Measurements from ENCODE around the gene DDX55. TPM values are rescaled to one million over a fixed set of nuclear protein-coding genes. Genes with fewer than 3 reads are reported as not detected.
"Not testable (repeated sequence)": the region's sequence is repeated elsewhere in the genome, so short reads cannot be mapped to it uniquely, and the experiment has no call there.

DDX55 gene, protein sequence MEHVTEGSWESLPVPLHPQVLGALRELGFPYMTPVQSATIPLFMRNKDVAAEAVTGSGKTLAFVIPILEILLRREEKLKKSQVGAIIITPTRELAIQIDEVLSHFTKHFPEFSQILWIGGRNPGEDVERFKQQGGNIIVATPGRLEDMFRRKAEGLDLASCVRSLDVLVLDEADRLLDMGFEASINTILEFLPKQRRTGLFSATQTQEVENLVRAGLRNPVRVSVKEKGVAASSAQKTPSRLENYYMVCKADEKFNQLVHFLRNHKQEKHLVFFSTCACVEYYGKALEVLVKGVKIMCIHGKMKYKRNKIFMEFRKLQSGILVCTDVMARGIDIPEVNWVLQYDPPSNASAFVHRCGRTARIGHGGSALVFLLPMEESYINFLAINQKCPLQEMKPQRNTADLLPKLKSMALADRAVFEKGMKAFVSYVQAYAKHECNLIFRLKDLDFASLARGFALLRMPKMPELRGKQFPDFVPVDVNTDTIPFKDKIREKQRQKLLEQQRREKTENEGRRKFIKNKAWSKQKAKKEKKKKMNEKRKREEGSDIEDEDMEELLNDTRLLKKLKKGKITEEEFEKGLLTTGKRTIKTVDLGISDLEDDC
- 16.8 TPM for polyA plus RNA-seq (2013, experiment 1 of 2)
- polyA plus RNA-seq (2013, experiment 2 of 2) = 15.7 TPM

DNA sequence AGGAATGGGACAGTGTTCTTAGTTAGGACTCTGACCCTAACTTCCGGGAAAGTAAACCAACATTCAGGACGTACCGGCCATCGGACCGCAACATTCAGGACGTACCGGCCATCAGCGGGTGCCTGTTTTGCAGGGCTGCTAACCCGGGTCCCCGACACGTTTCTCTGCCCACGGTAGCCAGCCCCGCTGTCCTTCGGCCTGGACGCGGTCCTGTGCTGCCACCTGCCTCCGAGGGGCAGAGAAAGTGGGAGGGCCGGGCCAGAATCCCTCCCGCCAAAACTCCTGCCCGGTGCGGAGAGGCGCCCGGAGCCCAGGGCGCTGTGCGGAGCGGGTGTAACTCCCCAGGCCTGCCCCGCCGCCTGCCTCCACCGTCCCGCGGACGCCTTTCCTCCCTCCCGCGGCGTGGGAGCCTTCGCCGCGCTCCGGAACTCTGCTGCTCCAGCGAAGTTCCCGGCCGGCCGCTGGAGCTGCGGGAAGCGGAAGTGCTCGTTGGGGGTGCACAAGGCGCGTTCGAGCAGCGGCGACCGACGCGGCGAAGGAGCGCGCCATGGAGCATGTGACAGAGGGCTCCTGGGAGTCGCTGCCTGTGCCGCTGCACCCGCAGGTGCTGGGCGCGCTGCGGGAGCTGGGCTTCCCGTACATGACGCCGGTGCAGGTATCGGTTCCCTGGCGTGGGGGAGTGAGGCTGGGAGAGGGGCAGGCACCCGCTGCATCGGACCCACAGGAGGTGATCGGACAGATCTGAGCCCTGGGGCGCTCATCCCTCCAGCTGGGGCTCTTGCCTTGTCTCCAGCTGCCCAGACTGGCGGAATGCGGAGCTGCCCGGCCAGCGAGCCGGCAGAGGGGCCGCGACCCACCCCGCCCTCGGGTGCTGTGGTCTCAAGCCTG is at the start of gene DDX55:
Gene DDX55, plus strand, starts transcription at position 498 of the 888 bp plus-strand sequence. Its CDS starts 50 bp downstream, at position 548.
- Histone ChIP-seq H3K4me3 (ENCODE audit: extremely low read depth, insufficient read depth, low read length, poor library complexity, severe bottlenecking) (peak within 1 kb of the TSS; percentile 100), H3K9me3 (ENCODE audit: control insufficient read depth, low read length) (no peaks in the 10 kb centered on the region), H3K4me1 (ENCODE audit: control insufficient read depth, insufficient read depth, low read length, poor library complexity, severe bottlenecking) (peaks cover 2% of the 10 kb centered on the region), H3K27ac (ENCODE audit: low read depth, low read length, severe bottlenecking) (peak within 1 kb of the TSS; percentile 82), H3K36me3 (ENCODE audit: control insufficient read depth, insufficient read depth, low read length) (peaks cover 54% of the 10 kb centered on the region)
- 0 to 1% methylated on average over 57 to 69 of the region's 81 CpGs for WGBS, 2 experiments (ENCODE audit: insufficient coverage in 2 of 2)

DNA sequence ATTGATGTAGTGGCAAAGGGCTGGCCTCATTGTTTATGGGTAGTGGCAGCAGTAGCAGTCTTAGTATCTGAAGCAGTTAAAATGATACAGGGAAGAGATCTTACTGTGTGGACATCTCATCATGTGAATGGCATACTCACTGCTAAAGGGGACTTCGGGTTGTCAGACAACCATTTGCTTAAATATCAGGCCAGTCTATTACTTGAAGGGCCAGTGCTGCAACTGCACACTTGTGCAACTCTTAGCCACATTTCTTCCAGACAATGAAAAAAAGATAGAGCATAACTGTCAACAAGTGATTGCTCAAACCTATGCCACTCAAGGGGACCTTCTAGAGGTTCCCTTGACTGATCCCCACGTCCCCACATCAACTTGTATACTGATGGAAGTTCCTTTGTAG is 47.8 kb upstream of the DDX55 start:
- 77 to 89% methylated on average over 1 of the region's 2 CpGs for WGBS, 2 experiments (ENCODE audit: insufficient coverage in 2 of 2)
- not testable (repeated sequence) for H3K4me1 ChIP-seq (ENCODE audit: control insufficient read depth, insufficient read depth, low read length, poor library complexity, severe bottlenecking); H3K4me3 ChIP-seq (ENCODE audit: extremely low read depth, insufficient read depth, low read length, poor library complexity, severe bottlenecking); H3K27ac ChIP-seq (ENCODE audit: low read depth, low read length, severe bottlenecking); H3K36me3 ChIP-seq (ENCODE audit: control insufficient read depth, insufficient read depth, low read length); H3K9me3 ChIP-seq (ENCODE audit: control insufficient read depth, low read length)

DNA sequence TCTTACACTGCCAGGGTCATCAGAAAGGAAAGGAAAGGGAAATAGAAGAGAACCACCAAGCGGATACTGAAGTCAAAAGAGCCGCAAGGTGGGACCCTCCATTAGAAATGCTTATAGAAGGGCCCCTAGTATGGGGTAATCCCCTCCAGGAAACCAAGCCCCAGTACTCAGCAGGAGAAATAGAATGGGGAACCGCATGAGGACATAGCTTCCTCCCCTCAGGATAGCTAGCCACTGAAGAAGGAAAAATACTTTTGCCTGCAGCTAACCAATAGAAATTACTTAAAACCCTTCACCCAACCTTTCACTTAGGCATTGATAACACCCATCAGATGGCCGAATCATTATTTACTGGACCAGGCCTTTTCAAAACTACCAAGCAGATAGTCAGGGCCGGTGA is 47.1 kb upstream of the DDX55 start:
- 91 to 100% methylated on average over 2 to 5 of the region's 5 CpGs for WGBS, 2 experiments (ENCODE audit: insufficient coverage in 2 of 2)

DNA sequence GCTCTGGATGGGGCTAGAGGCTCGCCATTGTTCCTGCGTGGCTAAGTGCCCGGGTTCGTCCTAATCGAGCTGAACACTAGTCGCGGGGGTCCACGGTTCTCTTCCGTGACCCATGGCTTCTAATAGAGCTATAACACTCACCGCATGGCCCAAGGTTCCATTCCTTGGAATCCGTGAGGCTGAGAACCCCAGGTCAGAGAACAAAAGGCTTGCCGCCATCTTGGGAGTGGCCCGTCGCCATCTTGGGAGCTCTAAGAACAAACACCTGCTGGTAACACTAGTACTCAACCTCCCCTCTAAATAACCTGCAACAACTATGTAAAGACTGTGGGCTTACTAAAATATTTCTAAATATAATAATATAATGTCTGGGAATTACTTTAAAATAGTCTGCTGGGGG is 43.4 kb upstream of the DDX55 start:
- H3K9me3 ChIP-seq (ENCODE audit: control insufficient read depth, low read length); H3K36me3 ChIP-seq (ENCODE audit: control insufficient read depth, insufficient read depth, low read length); H3K4me3 ChIP-seq (ENCODE audit: extremely low read depth, insufficient read depth, low read length, poor library complexity, severe bottlenecking); H3K27ac ChIP-seq (ENCODE audit: low read depth, low read length, severe bottlenecking); H3K4me1 ChIP-seq (ENCODE audit: control insufficient read depth, insufficient read depth, low read length, poor library complexity, severe bottlenecking): not testable (repeated sequence)
- 92 to 97% methylated on average over 11 of the region's 14 CpGs for WGBS, 2 experiments (ENCODE audit: insufficient coverage in 2 of 2)

More for the DNA sequence above, 47.1 kb upstream of the DDX55 start:
- H3K4me3 ChIP-seq (ENCODE audit: extremely low read depth, insufficient read depth, low read length, poor library complexity, severe bottlenecking); H3K4me1 ChIP-seq (ENCODE audit: control insufficient read depth, insufficient read depth, low read length, poor library complexity, severe bottlenecking); H3K9me3 ChIP-seq (ENCODE audit: control insufficient read depth, low read length); H3K36me3 ChIP-seq (ENCODE audit: control insufficient read depth, insufficient read depth, low read length); H3K27ac ChIP-seq (ENCODE audit: low read depth, low read length, severe bottlenecking): not testable (repeated sequence)

DNA sequence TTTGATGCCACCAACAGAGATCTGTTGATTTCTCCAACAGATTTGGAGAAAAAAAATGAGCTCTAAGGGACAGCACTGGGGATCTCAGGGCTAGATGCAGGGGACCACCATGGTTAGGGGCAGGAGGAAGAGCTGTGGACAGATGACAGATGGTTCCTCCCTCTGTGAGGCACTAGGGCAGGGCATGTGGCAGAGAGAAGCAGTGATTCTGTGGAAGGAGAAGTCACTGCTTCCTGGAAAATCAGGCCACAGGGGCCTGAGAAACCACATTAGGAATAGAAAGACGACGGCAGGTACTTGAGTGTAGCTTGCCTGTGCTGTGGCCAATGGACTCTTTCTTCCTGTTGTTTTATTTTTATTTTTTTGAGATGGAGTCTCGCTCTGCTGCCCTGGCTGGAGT is 42.4 kb upstream of the DDX55 start:
- no peaks in the 10 kb centered on the region for H3K36me3 ChIP-seq (ENCODE audit: control insufficient read depth, insufficient read depth, low read length)
- no peak overlapping the region for H3K27ac ChIP-seq (ENCODE audit: low read depth, low read length, severe bottlenecking)
- H3K4me1 ChIP-seq (ENCODE audit: control insufficient read depth, insufficient read depth, low read length, poor library complexity, severe bottlenecking) = no peaks in the 10 kb centered on the region
- H3K9me3 ChIP-seq (ENCODE audit: control insufficient read depth, low read length) = no peaks in the 10 kb centered on the region
- no peak overlapping the region for H3K4me3 ChIP-seq (ENCODE audit: extremely low read depth, insufficient read depth, low read length, poor library complexity, severe bottlenecking)
- WGBS, 2 experiments (ENCODE audit: insufficient coverage in 2 of 2) = 88% methylated on average over 3 of the region's 3 CpGs

DNA sequence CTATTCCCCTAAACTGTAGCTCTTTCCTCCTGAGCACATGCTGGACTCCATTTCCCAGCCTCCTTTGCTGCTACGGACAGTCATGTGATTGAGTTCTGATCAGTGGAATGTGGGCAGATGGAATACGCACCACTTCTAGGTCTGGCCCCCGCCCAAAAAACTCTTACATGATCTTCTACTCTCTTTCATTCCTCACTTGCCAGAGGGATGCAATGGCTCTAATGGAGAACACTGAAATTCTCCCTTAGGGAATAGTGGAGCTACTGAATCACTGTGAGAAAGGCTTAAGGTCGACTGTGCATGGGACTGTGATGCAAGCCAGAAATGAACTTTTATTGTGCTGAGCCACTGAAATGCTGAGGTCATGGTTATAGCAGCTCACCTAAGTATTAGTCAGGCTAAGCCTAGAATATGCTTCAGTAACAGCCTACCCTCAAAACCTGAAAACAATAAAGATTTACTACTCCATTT is 30.5 kb upstream of the DDX55 start:
- no peak overlapping the region for H3K27ac ChIP-seq (ENCODE audit: low read depth, low read length, severe bottlenecking)
- 90 to 100% methylated on average over 1 to 2 of the region's 4 CpGs for WGBS, 2 experiments (ENCODE audit: insufficient coverage in 2 of 2)
- peaks cover 3% of the 10 kb centered on the region for H3K36me3 ChIP-seq (ENCODE audit: control insufficient read depth, insufficient read depth, low read length)
- peaks cover 7% of the 10 kb centered on the region for H3K4me1 ChIP-seq (ENCODE audit: control insufficient read depth, insufficient read depth, low read length, poor library complexity, severe bottlenecking)
- H3K9me3 ChIP-seq (ENCODE audit: control insufficient read depth, low read length) = peaks cover 3% of the 10 kb centered on the region
- no peak overlapping the region for H3K4me3 ChIP-seq (ENCODE audit: extremely low read depth, insufficient read depth, low read length, poor library complexity, severe bottlenecking)

DNA sequence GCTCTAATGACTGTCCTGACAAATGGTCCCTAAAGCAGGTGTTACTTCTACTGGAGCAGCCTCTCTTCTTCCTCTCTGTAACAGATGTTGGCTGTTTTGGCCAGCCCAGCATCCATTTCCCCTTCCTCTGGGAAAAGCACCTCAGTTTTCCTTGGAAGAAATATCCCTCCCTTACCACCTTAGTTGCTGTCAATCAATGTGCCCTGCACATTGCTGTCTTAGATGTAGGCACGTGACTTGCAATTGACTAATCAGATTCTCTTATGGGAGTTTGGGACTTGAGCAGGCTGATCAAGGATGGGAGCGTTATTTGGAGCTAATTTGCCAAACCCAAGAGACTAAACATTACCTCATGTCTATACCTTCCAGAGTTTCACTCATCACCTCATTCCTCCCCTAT is 29.5 kb upstream of the DDX55 start:
- peaks cover 3% of the 10 kb centered on the region for H3K36me3 ChIP-seq (ENCODE audit: control insufficient read depth, insufficient read depth, low read length)
- no peak overlapping the region for H3K4me3 ChIP-seq (ENCODE audit: extremely low read depth, insufficient read depth, low read length, poor library complexity, severe bottlenecking)
- no peak overlapping the region for H3K27ac ChIP-seq (ENCODE audit: low read depth, low read length, severe bottlenecking)
- 100% methylated on average over 1 of the region's 2 CpGs for WGBS, 2 experiments (ENCODE audit: insufficient coverage in 2 of 2)
- peaks cover 7% of the 10 kb centered on the region for H3K4me1 ChIP-seq (ENCODE audit: control insufficient read depth, insufficient read depth, low read length, poor library complexity, severe bottlenecking)
- peaks cover 3% of the 10 kb centered on the region for H3K9me3 ChIP-seq (ENCODE audit: control insufficient read depth, low read length)

DNA sequence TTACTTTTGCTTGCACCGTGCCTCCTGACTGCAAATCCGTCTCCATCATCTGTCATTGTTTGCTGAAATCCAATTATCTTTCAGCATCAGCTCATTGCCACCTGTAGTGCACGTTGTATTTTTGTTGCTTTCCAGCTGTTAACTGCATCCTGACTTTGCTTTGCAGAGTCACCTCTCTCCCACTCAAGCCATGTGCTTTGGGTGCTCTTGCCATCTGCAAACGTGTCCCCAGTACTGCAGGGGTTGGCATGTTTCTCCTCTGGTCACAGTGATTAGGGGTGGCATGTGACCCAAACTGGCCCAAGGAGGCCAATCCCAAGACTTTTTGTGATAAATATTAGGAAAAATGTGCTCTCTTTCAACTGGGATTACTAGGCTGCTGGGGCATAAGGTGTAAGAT is 28.0 kb upstream of the DDX55 start:
- WGBS, 2 experiments (ENCODE audit: insufficient coverage in 2 of 2) = 81 to 82% methylated on average over 3 to 4 of the region's 4 CpGs
- H3K4me1 ChIP-seq (ENCODE audit: control insufficient read depth, insufficient read depth, low read length, poor library complexity, severe bottlenecking) = peaks cover 7% of the 10 kb centered on the region

DNA sequence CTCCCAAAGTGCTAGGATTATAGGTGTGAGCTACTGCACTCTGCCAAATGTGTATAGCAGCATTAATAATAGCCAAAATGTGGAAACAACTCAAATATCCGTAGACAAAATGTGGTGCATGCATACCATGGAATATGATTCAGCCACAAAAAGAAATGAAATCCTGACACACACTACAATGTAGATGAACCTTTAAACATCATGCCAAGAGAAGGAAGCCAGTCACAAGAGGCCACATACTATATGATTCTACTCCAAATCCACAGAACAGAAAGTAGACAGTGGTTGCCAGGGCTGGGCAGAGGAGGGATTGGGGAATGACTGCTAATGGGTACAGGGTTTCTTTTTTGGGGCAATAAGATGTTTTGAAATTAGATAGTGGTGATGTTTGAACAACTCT is 25.3 kb upstream of the DDX55 start:
- Histone ChIP-seq H3K4me3 (ENCODE audit: extremely low read depth, insufficient read depth, low read length, poor library complexity, severe bottlenecking) (no peak overlapping the region), H3K4me1 (ENCODE audit: control insufficient read depth, insufficient read depth, low read length, poor library complexity, severe bottlenecking) (no peaks in the 10 kb centered on the region), H3K36me3 (ENCODE audit: control insufficient read depth, insufficient read depth, low read length) (peaks cover 3% of the 10 kb centered on the region), H3K9me3 (ENCODE audit: control insufficient read depth, low read length) (peaks cover 3% of the 10 kb centered on the region), H3K27ac (ENCODE audit: low read depth, low read length, severe bottlenecking) (no peak overlapping the region)
- 100% methylated on average over 1 of the region's 1 CpG; no CpG with 5 or more reads in 1 of the 2 experiments for WGBS, 2 experiments (ENCODE audit: insufficient coverage in 2 of 2)

More for the DNA sequence above, 28.0 kb upstream of the DDX55 start:
- peaks cover 3% of the 10 kb centered on the region for H3K36me3 ChIP-seq (ENCODE audit: control insufficient read depth, insufficient read depth, low read length)
- H3K27ac ChIP-seq (ENCODE audit: low read depth, low read length, severe bottlenecking) = no peak overlapping the region
- H3K9me3 ChIP-seq (ENCODE audit: control insufficient read depth, low read length) = peaks cover 3% of the 10 kb centered on the region
- no peak overlapping the region for H3K4me3 ChIP-seq (ENCODE audit: extremely low read depth, insufficient read depth, low read length, poor library complexity, severe bottlenecking)

DNA sequence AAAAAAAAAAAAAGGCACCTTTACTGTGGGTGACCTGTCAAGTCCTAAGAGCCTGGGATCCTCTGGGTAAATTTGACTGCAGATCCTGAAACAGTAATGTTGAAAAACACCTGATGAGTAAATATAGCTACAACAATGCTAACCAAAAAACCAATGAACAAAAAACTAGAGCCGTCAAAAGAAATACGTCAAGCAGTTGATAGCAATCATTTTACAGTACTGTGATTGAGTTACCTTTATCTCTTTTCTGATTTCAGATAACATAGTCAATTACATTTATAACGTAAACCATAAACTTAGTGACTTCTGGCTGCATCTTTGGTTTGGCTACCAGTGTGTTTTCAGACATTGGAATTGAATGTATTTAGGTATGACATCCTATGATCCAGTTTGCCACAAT is 23.7 kb upstream of the DDX55 start:
- Histone ChIP-seq H3K36me3 (ENCODE audit: control insufficient read depth, insufficient read depth, low read length) (peaks cover 3% of the 10 kb centered on the region), H3K4me1 (ENCODE audit: control insufficient read depth, insufficient read depth, low read length, poor library complexity, severe bottlenecking) (peaks cover 8% of the 10 kb centered on the region), H3K4me3 (ENCODE audit: extremely low read depth, insufficient read depth, low read length, poor library complexity, severe bottlenecking) (no peak overlapping the region), H3K27ac (ENCODE audit: low read depth, low read length, severe bottlenecking) (no peak overlapping the region), H3K9me3 (ENCODE audit: control insufficient read depth, low read length) (peaks cover 3% of the 10 kb centered on the region)
- 100% methylated on average over 2 of the region's 3 CpGs; no CpG with 5 or more reads in 1 of the 2 experiments for WGBS, 2 experiments (ENCODE audit: insufficient coverage in 2 of 2)
